ENCODE results near the gene GET4.

GET4 gene

DNA sequence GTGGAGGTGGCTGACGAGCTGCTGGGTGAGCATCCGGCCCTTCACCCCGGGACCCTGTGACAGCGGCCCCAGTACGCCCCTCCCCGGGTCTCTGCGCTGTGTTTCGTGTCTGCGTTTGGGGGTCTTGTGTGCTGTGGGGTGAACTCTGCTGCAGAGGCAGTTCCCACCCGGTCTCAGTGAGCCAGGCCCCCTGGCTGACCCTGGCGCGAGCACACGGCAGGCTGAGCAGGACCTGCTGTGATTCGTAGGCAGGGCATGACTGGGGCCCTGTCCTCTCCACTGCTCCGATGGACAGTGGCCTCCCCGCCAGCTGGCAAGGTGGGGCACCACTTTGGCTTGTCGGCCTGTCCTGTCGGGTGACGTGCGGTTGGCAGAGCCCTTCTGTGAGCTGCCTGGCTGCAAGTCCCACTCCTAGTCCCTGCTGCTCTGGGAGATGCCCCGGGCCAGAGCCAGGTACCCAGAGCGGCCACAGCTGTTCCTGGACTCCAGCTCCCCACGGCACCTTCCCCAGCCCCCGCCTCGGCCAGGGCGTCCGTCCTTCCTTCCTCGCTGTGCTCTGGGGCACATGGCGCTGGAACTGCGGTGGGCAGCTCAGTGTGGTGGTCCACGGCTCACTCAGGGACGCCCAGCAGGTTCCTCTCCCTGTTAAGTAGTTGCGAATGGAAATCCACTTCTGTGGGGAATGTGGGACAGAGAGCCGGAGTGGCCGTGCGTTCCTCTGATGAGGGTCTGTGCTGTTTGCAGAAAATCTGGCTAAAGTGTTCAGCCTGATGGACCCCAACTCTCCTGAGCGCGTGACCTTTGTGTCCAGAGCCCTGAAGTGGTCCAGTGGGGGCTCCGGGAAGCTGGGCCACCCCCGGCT, 10.5 kb downstream of the GET4 start:
- DNase-seq (ENCODE audit: low spot score): no peak

DNA sequence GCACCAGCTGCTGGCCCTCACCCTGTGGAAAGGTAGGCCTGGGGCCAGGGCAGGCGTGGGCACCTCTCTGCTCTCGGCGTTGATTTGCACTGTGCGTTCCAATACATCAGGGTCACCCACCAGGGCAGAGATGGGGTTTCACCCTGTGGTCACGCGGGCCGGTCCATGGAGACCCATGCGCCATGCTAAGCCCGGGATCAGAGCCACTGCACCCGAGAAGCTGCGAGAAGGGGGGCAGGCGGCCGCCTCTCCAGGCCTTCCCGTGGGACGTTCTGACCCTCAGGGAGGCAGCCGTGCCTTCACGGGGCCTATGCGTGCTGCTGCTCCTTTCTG, 11.1 kb downstream of the GET4 start:
- no peak for DNase-seq (ENCODE audit: low spot score)

DNA sequence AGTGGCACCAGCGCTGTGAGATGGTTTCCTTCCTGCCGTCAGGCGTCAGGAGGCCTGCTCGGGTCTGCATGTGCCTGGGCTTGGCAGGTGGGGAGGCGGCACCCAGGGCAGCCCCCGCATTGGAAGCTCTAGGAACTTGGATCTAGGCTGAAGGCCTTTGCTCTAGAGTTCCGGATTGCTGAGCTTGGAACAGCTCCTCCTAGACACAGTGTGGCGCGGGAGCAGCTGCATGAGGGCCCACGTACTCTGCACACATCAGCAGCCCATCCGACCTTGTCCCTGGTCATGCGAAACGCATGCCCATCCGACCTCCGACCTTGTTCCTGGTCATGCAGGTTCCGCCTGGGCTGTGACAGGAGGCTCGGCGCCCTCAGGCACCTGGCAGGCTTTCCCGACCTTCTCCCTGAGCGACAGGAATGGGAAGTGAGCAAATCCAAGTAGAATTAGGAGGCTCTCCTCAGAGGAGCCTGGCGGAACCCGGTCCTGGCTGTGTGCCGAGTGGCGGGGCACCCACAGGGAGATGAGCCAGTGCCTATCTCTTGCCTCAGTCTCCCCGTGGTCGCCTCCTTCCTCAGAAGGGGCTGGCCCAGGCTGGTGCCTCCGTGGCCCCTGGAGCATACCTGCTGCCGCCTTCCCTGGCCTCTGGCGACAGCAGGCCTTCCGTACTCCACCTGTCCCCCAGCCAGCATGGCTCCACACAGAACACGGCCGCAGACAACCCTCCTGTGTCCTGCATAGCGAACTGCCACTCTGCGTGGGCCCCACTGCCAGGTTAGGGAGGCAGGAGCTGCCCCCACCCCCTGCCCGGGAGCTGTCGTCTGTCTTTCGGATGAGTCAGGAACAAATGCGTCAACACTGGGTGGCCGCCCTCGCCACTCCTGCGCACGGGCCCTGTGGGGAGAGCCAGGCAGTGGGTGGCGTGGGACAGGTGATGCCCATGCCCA, 12.0 kb downstream of the GET4 start:
- DNase-seq (ENCODE audit: low spot score): no peak

DNA sequence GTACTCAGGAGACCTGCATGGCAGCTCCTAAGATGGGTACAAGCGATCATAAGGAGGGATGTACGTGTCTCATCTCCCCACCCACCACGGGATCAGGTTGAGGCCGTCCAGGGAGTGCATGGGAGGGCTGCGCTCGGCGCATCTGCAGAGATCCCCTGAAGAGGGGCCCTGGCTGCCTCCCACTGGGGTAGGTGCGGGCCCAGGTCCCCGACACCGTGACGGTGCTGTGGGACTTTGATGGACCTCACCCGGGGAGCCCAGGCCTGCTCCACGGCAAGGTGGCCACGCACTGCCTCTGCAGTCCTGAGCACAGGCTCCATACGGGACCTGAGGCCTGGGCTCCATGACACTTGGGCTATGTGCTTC, 12.7 kb downstream of the GET4 start:
- DNase-seq (ENCODE audit: low spot score): no peak

DNA sequence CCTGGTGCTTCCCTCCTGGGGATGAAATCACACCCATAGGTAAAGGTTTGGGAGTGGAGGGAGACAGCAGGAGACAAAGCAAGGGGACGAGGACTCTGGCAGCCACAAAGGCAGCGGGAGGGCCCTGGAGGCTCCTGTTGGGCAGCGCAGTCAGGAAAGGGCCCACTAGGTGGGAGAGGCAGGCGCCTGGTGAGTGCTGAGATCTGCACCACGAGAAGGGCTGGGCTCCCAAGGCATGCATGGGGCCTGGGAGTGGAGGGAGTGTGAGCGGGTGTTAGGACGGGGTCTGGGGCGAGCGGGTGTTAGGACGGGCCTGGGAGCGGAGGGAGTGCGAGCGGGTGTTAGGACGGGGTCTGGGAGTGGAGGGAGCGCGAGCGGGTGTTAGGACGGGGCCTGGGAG, 13.0 kb downstream of the GET4 start:
- DNase-seq (ENCODE audit: low spot score): no peak

DNA sequence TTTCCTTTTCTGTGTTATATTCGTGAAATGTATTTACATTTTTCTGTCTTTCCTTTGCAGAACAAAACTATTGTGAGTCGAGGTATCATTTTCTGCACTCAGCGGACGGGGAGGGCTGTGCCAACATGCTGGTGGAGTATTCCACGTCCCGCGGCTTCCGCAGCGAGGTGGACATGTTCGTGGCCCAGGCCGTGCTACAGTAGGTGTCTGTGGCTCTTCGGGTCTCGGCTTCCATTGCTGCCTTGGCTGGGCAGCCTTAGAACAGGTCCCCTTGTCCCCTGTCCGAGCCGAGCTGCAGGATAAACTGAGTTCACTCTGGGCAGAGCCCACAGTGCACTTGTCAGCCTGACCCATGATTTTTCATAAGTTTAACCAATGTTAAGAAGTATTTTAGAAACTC, 14.5 kb downstream of the GET4 start:
- DNase-seq (ENCODE audit: low spot score): no peak

DNA sequence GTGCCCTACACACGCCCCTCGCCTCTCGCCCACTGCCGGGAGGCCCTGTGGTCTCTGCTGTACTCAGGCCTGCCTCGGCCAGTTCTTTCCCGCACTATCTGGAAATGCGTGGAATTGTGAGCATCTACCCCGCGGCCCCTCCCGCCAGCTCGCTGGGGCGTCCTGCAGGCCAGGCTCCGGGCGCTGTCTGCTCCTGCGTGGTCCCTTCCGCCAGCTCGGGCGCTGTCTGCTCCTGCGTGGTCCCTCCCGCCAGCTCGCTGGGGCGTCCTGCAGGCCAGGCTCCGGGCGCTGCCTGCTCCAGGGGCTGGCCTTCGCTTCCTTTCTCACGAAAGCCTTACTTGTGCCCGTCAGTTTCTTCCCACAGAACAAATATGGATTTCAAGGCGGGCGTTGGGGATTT, 14.9 kb downstream of the GET4 start:
- no peak for DNase-seq (ENCODE audit: low spot score)

DNA sequence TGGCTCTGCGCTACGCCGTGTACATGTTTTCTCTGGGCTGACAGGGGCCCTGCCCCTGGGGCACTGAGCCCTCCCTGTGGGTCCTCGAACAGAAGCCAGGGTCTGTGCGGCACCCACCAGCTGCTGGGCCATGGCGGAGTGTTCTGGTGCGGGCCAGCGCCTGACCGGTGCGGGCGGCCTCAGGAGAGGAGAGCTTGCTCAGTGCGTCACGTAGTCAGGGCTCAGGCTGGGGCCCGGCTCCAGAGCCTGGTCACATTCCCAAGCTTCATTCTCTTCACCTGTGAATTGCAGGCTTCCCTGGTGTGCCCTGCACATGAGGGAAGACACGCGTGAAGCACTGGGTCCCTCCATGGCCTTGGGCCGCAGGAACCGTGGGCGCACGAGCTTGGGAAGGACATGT, 15.5 kb downstream of the GET4 start:
- DNase-seq (ENCODE audit: low spot score): no peak

DNA sequence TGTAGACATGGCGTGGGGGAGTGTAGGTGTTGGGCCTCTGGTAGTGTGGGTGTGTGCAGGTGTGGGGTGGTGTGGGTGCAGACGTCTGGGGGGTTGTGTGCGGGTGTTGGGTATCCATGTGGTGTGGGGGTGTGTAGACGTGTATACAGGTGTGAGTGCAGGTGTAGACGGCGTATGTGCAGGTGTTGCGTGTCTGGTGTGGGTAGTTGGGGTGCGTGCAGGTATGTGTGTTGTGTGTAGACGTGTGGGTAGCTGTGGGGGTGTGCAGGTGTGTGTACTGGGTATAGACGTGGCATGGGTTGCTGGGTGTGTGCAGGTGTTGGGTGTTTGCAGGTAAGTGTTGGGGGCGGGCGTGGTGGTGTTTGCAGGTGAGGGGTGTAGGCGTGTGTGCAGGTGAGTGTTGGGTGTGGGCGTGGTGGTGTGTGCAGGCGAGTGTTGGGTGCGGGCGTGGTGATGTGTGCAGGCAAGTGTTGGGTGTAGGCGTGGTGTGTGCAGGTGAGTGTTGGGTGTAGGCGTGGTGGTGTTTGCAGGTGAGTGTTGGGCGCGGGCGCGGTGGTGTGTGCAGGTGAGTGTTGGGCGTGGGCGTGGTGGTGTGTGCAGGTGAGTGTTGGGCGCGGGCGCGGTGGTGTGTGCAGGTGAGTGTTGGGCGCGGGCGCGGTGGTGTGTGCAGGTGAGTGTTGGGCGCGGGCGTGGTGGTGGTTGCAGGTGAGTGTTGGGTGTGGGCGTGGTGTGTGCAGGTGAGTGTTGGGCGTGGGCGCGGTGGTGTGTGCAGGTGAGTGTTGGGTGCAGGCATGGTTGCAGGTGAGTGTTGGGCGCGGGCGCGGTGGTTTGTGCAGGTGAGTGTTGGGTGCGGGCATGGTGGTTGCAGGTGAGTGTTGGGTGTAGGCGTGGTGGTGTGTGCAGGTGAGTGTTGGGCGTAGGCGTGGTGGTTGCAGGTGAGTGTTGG, 16.6 kb downstream of the GET4 start:
- DNase-seq (ENCODE audit: low spot score): no peak

DNA sequence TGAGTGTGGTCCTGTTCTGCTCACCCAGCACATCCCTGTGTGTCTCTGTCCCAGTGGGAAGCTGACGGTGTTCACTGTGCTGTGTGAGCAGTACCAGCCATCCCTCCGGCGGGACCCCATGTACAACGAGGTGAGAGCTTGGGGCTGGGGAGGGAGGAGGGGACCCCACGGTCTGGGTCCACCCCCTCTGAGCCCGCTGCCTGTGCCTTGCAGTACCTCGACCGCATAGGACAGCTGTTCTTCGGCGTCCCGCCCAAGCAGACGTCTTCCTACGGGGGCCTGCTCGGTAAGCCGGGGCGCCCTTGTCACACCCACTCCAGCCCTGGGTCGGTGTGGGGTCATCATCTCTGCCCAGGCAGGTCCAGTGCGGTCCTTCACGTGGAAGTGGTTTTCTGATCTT, 17.3 kb downstream of the GET4 start:
- no peak for DNase-seq (ENCODE audit: low spot score)

DNA sequence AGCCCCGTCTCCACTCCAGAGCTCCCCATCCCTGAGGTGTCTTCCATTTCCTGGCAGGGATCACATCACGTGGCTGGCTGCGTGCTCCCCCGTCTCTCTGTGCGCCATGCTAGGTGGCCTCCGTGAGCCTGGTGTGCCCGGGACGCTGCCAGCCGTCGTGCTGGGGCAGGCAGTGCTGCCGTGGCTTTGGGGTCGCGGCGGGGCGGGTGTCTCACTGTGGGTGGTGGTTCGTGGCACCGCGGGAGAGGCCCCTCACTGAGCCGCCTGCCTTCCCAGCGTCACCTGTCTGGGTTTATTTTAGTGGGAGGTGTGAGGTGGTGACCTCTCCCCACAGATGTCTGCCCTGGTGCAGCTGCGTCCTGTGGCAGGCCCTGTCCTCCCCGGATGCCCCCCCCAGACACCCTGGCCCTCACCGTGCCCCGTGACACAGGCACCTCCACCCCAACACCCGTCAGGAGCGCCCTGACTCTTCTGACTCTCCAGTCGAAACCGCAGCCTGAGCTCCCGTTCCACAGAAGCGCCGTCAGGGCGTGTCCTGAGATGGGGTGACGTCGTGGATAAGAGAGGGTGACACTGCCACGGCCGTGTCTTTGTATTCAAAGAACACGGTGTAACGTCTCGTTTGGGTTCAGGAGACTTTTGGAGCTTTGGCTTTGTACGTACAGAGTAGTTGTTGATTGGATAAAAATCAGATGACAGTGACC, 18.0 kb downstream of the GET4 start:
- no peak for DNase-seq (ENCODE audit: low spot score)

DNA sequence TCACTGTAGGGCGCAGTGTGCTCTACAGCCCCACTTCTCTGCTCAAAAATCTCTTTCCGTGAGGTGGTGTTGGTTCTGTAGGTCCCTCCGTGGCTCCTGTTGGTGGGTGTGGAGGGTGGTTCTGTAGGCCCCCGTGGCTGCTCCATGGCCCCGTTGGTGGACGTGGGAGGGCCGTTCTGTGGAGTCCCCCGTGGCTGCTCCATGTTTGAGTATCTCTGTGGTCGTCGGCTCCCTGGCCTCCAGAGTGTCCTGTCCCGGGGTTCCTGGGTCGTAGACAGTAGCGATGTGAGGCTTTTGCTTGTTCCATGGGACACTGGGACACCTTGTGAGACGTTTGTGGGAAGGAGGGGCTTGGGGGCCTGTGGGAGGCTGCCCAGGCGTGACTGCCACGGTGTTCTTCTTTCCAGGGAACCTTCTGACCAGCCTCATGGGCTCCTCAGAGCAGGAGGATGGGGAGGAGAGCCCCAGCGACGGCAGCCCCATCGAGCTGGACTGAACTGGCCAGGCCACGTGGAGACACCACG, 18.6 kb downstream of the GET4 start:
- no peak for DNase-seq (ENCODE audit: low spot score)

DNA sequence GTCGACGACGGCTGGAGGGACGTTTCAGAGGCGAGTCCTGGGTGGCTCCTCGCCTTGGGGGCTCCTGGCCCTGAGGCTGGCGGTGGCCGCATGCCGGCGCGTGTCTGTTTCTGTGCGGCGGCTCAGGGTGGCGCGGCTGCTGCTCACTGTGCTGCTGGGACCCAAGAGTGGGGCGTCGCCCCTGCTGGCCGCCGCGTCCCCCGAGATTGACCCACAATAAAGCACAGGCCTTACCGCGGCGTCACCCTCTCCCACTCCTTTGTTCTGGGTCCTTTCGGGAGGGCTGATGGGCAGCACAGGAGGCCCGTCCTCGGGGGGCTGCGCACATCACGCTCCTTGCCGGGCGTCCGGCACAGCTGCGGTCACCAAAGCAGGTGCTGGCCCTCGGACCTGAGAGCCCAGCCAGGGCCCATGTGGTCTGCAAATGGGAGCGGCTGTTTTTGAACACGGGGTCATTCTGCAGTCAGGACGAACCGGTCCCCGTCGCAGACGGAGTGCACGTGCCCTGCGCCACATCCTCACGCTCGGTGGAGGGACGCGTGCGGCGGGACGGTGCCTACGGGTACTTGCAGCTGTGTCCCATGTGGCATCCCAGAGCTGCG, 19.2 kb downstream of the GET4 start:
- no peak for DNase-seq (ENCODE audit: low spot score)

DNA sequence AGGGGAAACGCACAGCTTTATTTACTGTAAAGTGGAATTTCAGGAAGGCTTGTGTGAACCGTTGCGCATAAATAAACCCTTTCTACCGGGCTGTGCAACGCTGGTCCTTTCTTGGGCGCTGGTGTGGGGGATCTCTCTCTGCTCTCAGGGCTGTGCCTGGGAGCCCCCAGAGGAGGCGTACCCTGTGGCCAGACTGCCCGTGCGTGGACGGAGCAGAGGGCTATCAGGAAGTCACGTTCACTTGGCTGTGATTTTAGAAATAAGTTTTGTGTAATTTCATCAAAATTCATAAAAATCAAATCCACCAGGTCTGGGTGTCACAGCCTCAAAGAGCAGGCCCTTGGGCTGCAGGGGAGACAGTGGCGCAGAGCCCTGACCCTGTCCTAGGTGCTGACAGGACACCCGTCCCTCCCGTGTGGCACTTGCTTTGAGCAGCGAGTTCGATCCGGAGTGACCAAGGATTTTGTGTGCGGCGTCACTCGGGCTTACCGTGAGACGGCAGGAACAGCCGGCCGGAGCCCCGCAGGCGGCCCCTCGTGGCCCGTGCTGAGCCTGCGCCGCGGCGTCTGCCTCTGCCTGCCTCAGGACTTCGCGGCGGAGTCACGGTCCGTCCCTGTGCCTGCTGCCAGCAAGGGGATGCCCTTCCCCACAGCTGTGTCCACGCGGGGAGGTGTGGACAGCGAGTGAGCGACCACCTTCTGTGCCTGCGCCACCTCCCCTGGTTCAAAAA, 20.2 kb downstream of the GET4 start:
- DNase-seq (ENCODE audit: low spot score): no peak

DNA sequence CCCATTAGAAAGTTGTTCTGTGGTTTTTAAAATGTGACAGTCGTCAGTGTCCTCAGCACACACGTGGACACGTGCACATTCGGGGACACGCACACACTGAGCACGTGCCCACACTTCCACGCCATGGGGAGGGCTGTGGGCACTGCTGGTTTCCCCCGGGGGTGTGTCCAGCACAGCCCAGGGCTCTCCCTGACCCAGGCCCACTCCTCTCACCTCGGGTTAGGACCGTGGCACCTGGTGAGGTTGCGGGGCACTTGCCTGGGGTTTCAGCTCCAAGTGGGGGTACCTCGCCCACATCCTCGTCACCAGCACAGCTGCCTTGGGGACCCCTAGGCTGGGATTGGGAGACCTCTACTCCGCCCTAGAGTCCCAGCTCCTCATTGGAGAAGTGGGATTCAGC, 20.7 kb downstream of the GET4 start:
- no peak for DNase-seq (ENCODE audit: low spot score)

DNA sequence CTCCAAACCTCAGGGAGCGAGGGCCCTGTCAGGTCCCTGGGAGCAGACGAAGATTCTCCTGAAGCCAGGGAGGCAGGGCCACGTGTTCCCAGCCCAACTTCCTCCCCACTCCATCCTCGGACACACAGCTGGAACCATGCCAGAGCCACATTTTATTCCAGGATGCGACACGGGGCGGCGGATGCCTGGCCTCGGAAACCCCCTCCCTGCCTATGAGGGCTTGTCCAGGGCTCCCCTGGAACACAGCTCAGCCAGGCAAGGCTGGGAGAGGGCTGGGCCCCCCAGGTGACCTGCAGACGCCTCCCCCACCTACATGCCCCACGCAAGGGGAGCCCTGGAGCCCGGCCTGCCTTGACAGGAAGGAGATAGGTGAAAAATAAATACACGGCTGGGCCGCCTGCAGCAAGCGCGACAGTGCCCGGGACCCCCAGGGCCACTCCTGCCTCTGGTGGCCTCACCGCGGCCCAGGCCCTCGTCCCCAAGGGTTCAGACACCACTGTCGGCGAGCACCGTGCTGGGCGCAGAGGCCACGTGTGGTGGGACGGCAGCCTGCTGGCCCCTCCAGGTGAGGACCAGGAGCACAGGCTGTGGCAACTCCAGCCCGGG, 21.5 kb downstream of the GET4 start:
- no peak for DNase-seq (ENCODE audit: low spot score)

DNA sequence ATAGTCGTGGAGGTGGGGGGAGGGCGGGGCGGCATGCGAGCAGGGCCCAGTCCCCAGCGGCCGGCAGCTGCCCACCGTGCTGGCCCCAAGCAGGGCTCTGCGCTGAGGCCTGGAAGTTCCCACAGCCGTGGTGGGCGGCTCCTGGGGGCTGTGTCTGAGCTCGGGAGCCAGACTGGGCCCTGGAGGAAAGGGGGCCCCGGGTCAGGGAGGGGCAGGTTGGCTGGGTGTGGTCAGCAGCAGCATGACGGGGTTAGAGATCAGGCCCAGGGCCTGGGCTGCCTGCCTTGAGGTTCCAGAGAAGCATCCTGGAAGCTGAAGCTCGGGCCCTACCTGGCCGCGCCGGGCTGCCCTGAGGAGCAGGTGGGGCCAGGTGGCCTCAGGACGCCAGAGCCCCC, 22.1 kb downstream of the GET4 start:
- DNase-seq (ENCODE audit: low spot score): no peak

DNA sequence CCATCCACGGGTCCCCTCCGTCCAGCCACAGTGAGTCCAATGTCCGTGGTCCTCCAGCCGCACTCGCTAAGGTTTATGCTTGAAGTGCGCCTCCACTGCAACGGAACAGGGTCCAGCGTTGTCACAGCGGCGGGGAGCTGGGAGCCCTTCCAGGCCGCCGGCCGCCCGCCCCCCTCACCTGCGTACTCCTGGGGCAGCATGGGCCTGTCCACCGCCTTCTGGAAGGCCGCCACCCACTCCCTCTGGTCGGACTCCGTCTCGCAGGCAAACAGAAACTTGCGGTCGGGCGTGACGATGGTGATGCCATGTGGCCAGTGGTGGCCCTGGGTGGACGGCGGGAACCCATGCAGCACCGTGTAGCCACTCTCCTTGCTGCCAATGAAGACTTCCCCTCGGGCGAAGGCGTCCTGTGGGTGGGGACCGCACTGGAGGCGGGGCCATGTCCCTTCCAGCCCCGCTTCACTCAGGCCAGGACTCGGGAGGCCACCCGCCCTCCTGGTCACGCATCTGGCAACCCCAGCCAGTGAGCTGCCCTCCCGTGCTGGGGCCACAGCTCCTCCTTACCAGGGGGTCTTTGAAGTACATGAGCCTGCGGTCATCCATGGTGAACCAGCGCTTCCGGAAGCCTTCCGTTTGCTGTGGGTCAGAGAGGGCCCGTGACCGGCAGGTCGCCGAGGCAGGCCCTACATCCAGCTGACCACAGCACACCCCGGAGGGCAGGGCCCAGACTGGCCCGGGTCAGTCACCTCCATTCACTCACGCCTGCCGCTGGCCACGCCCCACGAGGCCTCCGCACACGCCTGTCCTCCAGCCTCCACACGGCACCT, 22.7 kb downstream of the GET4 start:
- no peak for DNase-seq (ENCODE audit: low spot score)

DNA sequence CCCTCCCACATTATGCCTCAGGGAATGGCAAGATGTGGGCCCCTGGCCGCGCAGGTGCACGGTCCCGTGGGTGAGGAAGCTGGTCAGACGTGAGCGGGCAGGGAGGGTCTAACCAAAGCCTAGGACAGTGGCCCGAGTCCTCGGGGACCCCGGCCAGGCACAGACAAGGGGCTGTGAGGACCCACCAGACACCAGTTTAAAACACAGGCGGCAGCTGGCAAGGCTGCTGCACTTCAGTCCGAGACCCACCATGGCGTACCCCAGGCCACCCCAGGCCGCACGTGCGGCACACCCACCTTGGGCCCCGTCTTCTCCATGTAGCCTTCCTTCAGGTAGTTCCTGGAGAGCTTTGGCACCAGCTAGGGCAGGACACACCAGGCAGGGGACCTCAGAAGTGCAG, 23.5 kb downstream of the GET4 start:
- DNase-seq (ENCODE audit: low spot score): no peak

Data from CD4-positive, alpha-beta T cell treated with Interleukin-2 at 100 ng/mL for 4 hours (primary cell).